Mammary epithelial cell (primary cell): Measurements from ENCODE around the gene TCFL5.

Experiments used
- EZH2 ChIP-seq: IDR thresholded peaks from 2 replicates; pipeline ENCODE4 v1.6.1; 2012; ENCODE audit warnings: low read length, inconsistent platforms, borderline replicate concordance
- TF ChIP-seq, protein P1 (sequence below), 2 donors: IDR thresholded peaks in 1 of 2; conservative IDR thresholded peaks in 1 of 2; 2 replicates each; pipeline ENCODE4 v1.5.1; 2011 to 2012; ENCODE audit warnings: inconsistent platforms in 2 of 2, low read length in 2 of 2, mild to moderate bottlenecking in 2 of 2, control low read depth in 1 of 2, low read depth in 1 of 2; ENCODE audit not compliant: insufficient read depth in 1 of 2; ENCODE audit errors: extremely low read depth in 1 of 2

DNA sequence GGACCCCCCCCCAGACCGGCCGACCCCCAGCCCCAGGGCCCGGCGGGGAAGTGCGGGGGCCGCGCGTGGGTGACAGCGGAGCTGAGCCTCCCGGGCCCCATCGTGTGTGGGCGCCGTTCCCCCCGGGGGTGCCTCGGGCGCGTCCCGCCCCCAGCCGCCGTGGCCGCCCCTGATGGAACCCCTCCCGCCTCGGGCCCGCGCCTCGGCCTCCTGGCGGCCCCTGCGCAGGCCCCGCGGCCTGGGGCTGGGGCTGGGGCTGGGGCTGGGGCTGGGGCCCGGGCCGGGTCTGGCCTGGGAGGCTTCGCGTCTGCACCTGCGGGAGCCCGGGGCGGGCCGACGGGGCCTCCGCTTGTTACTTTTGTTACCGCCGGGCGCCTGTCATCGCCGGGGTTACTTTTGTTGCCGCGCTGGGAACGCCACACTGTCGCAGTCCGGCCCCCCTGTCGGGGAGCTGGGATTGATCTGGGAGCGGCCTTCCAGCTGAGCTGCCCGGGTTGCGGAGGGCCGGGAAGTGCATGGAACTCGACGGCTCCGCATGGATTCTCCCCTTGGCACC lies 56.4 kb downstream of the TCFL5 start:
- TF ChIP-seq EZH2: no peak
- TF ChIP-seq, protein P1, sequence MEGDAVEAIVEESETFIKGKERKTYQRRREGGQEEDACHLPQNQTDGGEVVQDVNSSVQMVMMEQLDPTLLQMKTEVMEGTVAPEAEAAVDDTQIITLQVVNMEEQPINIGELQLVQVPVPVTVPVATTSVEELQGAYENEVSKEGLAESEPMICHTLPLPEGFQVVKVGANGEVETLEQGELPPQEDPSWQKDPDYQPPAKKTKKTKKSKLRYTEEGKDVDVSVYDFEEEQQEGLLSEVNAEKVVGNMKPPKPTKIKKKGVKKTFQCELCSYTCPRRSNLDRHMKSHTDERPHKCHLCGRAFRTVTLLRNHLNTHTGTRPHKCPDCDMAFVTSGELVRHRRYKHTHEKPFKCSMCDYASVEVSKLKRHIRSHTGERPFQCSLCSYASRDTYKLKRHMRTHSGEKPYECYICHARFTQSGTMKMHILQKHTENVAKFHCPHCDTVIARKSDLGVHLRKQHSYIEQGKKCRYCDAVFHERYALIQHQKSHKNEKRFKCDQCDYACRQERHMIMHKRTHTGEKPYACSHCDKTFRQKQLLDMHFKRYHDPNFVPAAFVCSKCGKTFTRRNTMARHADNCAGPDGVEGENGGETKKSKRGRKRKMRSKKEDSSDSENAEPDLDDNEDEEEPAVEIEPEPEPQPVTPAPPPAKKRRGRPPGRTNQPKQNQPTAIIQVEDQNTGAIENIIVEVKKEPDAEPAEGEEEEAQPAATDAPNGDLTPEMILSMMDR (conservative IDR thresholded peaks at IDR 0.05 in 1 of 2, IDR thresholded peaks at IDR 0.05 in 1 of 2; ENCODE audit: extremely low read depth in 1 of 2, insufficient read depth in 1 of 2, low read depth in 1 of 2, low read length in 2 of 2): no peak
